PFSK-1 (cell line): Measurements from ENCODE around the gene CCDC8.

Experiments
- FOXP2 ChIP-seq: optimal IDR thresholded peaks from 2 replicates; pipeline ENCODE3; 2011; ENCODE audit warnings: borderline replicate concordance, control low read depth, inconsistent platforms; ENCODE audit not compliant: insufficient read depth; ENCODE audit errors: extremely low read length, extremely low read depth
- POLR2AphosphoS5 ChIP-seq: IDR thresholded peaks from 2 replicates; pipeline ENCODE4 v1.6.1; 2012; ENCODE audit warnings: low read depth, mild to moderate bottlenecking, control low read depth, low read length, moderate library complexity
- SIN3A ChIP-seq: IDR thresholded peaks from 2 replicates; pipeline ENCODE4 v1.6.1; 2012; ENCODE audit warnings: mild to moderate bottlenecking, low read length, moderate library complexity, borderline replicate concordance; ENCODE audit not compliant: insufficient read depth
- TAF1 ChIP-seq: IDR thresholded peaks from 2 replicates; pipeline ENCODE4 v1.6.1; 2012; ENCODE audit warnings: low read length, control low read depth, borderline replicate concordance; ENCODE audit not compliant: insufficient read depth
- TF ChIP-seq, protein P1 (sequence below), 2 experiments: IDR thresholded peaks; 2 replicates each; pipeline versions ENCODE4 v1.6.1 to v1.8.0; 2011 to 2012; ENCODE audit warnings: low read depth in 2 of 2, low read length in 2 of 2, control low read depth in 1 of 2, inconsistent platforms in 1 of 2, mild to moderate bottlenecking in 1 of 2, moderate library complexity in 1 of 2; ENCODE audit not compliant: insufficient read depth in 1 of 2

Gene CCDC8

GRCh38 chr19:46404055-46404752, 9.2 kb downstream of the CCDC8 start:
- TF ChIP-seq TAF1 (no peak), SIN3A (no peak), FOXP2 (no peak), POLR2AphosphoS5 (no peak)
- TF ChIP-seq, protein P1, sequence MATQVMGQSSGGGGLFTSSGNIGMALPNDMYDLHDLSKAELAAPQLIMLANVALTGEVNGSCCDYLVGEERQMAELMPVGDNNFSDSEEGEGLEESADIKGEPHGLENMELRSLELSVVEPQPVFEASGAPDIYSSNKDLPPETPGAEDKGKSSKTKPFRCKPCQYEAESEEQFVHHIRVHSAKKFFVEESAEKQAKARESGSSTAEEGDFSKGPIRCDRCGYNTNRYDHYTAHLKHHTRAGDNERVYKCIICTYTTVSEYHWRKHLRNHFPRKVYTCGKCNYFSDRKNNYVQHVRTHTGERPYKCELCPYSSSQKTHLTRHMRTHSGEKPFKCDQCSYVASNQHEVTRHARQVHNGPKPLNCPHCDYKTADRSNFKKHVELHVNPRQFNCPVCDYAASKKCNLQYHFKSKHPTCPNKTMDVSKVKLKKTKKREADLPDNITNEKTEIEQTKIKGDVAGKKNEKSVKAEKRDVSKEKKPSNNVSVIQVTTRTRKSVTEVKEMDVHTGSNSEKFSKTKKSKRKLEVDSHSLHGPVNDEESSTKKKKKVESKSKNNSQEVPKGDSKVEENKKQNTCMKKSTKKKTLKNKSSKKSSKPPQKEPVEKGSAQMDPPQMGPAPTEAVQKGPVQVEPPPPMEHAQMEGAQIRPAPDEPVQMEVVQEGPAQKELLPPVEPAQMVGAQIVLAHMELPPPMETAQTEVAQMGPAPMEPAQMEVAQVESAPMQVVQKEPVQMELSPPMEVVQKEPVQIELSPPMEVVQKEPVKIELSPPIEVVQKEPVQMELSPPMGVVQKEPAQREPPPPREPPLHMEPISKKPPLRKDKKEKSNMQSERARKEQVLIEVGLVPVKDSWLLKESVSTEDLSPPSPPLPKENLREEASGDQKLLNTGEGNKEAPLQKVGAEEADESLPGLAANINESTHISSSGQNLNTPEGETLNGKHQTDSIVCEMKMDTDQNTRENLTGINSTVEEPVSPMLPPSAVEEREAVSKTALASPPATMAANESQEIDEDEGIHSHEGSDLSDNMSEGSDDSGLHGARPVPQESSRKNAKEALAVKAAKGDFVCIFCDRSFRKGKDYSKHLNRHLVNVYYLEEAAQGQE (IDR thresholded peaks at IDR 0.05; ENCODE audit: insufficient read depth in 1 of 2, low read depth in 2 of 2, low read length in 2 of 2) = no peak

DNA sequence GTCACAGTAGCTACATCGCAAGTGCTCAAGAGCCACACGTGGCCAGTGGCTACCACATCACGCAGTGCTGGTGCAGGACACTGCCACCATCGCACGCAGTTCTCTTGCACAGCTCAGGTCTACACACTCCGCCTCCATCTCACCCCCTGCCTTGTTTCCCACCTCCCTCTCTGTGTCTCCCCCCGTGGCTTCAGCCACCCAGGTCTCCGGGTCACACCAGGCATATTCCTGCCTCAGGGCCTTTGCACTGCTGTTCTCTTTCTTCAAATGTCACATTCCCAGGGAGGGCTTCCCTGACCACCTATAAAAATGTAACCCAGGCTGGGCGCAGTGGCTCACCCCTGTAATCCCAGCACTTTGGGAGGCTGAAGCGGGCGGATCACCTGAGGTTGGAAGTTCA, 10.6 kb downstream of the CCDC8 start:
- TF ChIP-seq FOXP2 (no peak), SIN3A (no peak)
- TF ChIP-seq, protein P1 (IDR thresholded peaks at IDR 0.05; ENCODE audit: insufficient read depth in 1 of 2, low read depth in 2 of 2, low read length in 2 of 2) = no peak

GRCh38 chr19:46394402-46394797, 19.0 kb downstream of the CCDC8 start:
- TF ChIP-seq, protein P1 (IDR thresholded peaks at IDR 0.05; ENCODE audit: insufficient read depth in 1 of 2, low read depth in 2 of 2, low read length in 2 of 2) = no peak
- no peak for TF ChIP-seq POLR2AphosphoS5
- TF ChIP-seq FOXP2 = no peak
- no peak for TF ChIP-seq TAF1
- TF ChIP-seq SIN3A = no peak

DNA sequence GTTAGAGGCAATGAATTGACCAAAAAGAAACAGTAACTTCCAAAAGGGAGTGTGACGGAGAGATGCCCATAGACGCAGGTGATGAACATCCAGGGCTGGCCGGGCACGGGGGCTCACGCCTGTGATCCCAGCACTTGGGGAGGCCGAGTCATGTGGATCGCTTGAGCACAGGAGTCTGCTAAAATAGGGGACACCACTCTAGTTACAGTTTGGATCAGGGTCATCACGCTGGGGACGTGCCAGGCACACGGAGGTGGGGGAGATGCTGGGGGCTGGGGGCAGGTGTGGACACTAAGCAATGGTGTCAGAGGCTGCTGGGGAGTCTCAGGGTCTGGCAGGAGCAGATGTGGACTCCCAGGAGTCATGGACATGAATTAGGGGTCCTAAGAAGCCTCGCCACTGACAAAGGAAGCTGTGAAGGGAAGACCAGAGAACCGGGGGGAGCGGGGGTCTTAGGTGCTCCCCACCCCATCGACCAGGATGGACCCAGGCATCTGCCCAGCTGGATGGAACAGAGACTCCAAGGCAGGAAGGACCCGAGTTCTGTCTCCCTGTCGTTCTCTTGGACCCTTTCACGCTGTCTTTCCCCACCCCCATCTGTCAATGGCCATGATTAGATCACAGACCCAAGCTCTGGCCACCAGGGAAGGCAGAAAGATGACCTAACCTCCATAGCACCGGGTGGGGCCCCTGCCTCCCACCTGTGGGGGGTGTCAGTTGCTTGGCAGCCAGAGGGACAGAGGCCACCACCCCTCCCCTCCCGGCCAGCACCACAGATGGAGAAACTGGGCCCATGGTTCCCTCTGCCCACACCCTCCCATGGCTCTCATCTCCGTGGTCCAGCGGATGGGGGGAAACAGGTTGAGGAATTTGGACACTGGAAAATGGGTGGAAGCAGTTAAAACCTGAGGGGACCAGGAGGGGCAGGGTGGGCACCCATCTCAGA, 19.6 kb downstream of the CCDC8 start:
- TF ChIP-seq SIN3A (no peak), TAF1 (no peak), POLR2AphosphoS5 (0 out of 2 replicates have a peak, but pooled peaks have one; percentile 15)
- TF ChIP-seq, protein P1 (IDR thresholded peaks at IDR 0.05; ENCODE audit: insufficient read depth in 1 of 2, low read depth in 2 of 2, low read length in 2 of 2) = no peak
